ENCODE data around the gene HRG.
"Not testable (repeated sequence)": the region's sequence is repeated elsewhere in the genome, so short reads cannot be mapped to it uniquely, and the experiment has no call there.

Gene HRG

GRCh38 chr3:186686475-186686874, 20.7 kb downstream of the HRG start:
- DNase-seq = not testable (repeated sequence)

- DNase-seq = no peak
Observed at GRCh38 chr3:186687120-186687651, 21.4 kb downstream of the HRG start.

- DNase-seq = not testable (repeated sequence)
Observed at GRCh38 chr3:186690304-186690703, 24.5 kb downstream of the HRG start.

DNA sequence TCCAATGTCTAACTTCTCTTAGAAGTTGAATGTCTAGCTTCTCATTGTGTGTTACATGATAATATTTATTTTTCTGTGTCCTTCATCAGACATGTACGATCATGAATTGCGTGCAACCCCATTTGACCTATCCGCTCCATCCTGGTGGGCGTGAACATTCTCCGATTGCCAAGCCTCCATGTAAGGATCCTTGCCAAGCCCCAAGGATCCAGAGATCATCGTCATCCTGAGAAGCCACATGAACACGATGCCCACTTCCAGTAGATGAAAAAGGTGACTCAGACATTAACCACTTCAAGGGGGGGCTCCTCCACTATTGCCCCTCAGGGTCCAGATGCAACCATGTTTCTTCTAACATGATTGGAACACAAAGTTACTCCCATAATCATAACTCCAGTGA, 25.9 kb downstream of the HRG start:
- DNase-seq = no peak

DNA sequence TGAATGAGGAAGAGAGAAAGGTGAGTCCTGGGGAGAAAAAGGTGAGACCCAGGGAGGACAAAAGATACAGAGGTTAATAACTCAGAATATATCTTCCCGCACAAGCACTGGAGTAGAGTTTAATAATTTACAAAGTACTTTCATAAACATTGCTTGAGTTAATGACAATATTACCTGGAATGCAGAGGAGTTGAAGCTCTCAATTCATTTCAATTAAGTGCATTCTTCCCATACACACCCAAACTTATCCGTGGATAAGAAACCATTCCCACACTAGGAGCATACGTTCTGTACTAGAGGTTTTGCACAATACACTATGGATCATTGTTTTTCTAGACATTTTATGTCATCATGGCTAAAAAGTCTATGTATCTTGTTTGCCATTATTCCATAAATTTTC, 28.0 kb downstream of the HRG start:
- DNase-seq = no peak

DNA sequence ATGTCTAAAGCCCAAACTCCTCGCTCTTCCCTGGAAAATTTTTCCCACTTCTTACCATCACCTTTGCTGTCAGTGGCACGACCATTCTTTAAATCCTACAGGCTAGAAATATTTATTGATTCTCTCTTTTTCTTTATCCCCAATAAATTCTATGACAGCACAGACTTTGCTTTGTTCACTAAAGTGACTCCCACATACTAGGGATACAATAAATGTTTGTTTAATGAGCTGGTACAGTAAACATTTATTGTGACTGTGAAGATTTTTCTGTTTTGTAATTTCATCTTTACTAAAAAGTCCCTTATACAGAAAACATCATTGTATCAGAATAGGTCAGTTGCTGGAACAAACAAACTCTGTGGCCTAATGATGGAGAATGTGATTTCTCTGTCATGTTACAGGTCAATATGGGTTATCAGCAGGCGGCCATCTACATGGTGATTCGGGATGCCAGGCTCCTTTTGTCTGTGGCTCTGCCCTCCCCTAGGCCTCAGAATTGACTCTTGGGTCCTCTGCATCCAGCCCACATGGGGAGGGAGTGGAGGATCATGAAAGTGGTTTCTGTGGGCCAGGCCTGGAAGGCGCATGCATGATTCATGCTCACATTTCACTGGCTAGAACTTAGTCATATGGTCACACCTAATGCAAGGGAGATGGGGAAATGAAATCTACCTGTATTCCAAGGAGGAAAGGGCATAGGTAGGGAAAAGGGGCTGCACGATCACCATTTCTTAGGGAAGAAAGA, 28.6 kb downstream of the HRG start:
- DNase-seq = no peak

DNA sequence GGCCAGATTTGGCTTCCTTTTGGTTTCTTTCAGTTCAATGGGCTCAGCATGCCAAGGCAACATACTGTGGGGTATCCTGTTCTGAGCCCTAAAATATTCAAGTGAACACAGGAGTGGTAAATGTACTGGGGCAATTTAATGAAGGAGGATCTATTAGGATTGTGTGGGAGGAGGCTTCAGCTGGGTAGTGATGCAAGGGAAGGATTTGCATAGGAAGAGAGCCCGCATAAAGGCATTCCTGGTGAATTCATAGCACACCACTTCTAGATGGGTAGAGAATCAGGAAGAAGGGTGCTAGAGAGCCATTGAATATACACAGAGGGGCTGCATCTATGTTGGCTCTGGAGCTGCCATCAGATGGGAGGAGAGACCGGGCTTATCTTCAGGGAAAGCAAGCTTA, 30.7 kb downstream of the HRG start:
- DNase-seq = no peak

DNA sequence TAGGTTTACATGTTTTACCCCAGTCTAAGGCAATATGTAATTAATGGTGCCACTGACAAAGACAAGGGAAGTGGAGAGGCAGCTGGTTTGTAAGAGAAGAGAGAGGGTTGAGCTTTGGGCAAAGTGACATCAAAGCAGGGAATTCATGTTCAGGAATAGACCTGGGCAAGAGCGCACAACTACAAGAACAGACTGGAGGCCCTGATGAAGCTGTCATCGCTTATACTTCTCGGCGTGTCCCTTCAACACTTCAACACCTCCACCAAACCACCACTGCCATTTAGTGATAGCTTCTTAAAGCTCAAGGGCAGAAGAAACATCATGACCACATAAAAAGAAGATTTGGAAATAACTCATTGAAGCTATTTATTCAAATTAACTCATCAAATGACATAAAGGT, 31.7 kb downstream of the HRG start:
- DNase-seq = no peak

DNA sequence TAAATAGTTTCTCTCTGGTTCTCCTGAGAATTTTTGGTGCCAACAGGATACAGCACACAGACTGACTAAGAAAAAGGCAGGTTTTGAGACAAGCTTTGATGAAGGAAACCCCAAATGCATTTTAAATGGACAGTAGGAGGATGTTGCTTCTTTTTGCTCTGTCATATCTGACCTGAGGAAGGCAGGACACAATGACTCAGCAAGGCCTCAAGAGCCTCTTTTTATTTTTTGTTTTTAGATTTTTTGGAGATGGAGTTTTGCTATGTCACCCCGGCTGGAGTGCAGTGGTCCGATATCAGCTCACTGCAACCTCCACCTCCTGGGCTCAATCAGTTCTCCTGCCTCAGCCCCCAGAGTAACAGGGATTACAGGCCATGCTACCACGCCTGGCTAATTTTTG, 34.5 kb downstream of the HRG start:
- DNase-seq = no peak

- DNase-seq = not testable (repeated sequence)
Observed at GRCh38 chr3:186702451-186702850, 36.6 kb downstream of the HRG start.

- DNase-seq = peak; percentile 30
Observed at GRCh38 chr3:186705882-186706780, 40.3 kb downstream of the HRG start.

GRCh38 chr3:186708983-186709679, 43.3 kb downstream of the HRG start:
- DNase-seq = no peak

GRCh38 chr3:186710694-186711093, 44.9 kb downstream of the HRG start:
- not testable (repeated sequence) for DNase-seq

DNA sequence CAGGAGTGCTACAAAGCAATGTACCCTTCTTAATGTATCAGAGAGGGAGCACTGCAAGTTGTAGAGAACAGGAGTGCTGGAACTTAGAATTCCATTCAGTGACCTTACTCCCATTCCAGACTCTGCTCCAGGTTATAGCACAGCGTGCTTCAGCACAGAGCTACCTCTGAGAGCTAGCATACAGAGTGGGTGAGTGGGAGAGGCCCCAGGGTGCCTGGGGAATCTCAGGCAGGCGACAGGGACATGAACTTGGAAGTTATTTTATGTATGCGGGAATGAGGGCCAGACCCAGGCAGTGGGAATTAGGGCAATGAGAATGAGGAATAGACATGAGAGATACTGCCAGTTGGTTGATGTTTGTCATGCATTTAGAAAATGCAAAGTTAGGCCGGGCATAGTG, 47.7 kb downstream of the HRG start:
- no peak for DNase-seq

- DNase-seq = no peak
Observed at GRCh38 chr3:186717039-186717457, 51.2 kb downstream of the HRG start, which contains the start of gene KNG1. TSS of gene KNG1 (plus strand) at chr3:186717359. CDS start at chr3:186717543, 184 bp downstream.

DNA sequence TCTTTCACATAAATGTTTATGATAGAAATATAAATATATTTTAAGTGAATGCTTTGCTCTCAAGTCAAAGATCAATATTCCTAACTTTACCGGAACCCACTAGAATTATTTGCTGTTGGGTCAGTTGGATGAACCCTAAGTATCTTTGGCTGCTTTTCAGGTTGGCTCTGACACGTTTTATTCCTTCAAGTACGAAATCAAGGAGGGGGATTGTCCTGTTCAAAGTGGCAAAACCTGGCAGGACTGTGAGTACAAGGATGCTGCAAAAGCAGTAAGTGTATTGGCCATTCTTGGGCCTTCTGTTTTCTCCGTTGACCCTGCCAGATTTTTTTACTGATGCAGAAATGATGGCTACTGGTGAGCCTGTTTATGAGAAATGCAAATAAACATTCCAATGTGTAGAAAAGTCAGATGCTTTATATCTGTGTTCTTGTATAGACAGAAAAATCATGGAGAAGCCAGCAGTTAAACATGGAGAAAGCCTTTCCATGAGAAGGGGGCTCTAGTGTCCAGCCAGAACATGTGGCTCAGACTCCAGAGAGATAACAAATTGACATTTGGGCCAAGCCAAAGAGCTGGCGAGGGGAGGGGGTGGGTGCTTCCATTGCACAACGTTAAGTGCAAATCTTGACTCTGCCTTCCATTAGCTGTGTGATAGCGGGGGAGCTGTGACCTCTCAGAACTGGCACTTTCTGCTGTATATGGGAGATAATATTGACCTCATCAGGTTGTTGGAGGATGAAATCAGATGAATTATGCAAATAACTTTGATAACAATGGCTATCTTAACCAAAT, 54.3 kb downstream of the HRG start:
- DNase-seq = no peak

GRCh38 chr3:186722457-186722856, 56.6 kb downstream of the HRG start:
- DNase-seq = no peak

DNA sequence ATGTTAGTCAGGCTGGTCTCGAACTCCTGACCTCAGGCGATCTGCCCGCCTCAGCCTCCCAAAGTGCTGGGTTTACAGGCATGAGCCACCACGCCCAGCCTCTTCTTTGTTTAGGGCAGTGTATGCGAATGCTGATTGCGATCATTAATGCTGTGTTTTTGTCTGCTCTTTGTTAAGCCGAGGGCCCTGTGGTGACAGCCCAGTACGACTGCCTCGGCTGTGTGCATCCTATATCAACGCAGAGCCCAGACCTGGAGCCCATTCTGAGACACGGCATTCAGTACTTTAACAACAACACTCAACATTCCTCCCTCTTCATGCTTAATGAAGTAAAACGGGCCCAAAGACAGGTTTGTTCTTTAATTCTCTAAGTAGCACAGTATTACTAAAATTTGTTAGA, 59.1 kb downstream of the HRG start:
- DNase-seq = no peak

All from CD4-positive, alpha-beta T cell treated with Interleukin-15 for 1 hour (primary cell).